Colonic mucosa (tissue), 4 donors: ENCODE measurements around the gene POLD4. TPM values are rescaled to one million over a fixed set of nuclear protein-coding genes. Genes with fewer than 3 reads are reported as not detected.
"Not testable (repeated sequence)": the region's sequence is repeated elsewhere in the genome, so short reads cannot be mapped to it uniquely, and the experiment has no call there.

Experiments
- DNase-seq: peaks from one replicate; pipeline ENCODE4 v3.0.0-alpha.2; 2020
- H3K27ac ChIP-seq: fragments of 200-600 bp; one replicate; pipeline ENCODE4 v1.8.0; 2021
- H3K27me3 ChIP-seq: fragments of 200-600 bp; one replicate; pipeline ENCODE4 v1.8.0; 2021
- H3K36me3 ChIP-seq: fragments of 200-600 bp; one replicate; pipeline ENCODE4 v1.8.0; 2021
- H3K4me1 ChIP-seq: fragments of 200-600 bp; one replicate; pipeline ENCODE4 v1.8.0; 2021; ENCODE audit warnings: mild to moderate bottlenecking
- H3K4me3 ChIP-seq: fragments of 200-600 bp; one replicate; pipeline ENCODE4 v1.8.0; 2021
- H3K9ac ChIP-seq, 2 donors: one replicate each; pipeline ENCODE4 v1.7.0; 2013; ENCODE audit warnings: control low read depth in 2 of 2, low read depth in 2 of 2, low read length in 2 of 2
- H3K9me3 ChIP-seq: fragments of 200-600 bp; one replicate; pipeline ENCODE4 v1.8.0; 2021
- intact Hi-C: fragments of 100-400 bp; cut with DNase I; formaldehyde crosslinking; loops from one replicate; pipeline ENCODE4 v1.14.1; 2022
- total RNA-seq, 2 donors: library from RNA; stranded (reverse); fragmentation: NEBNext Ultra II Directional in 1 of 2; extraction: Animal tissue kit (Norgen Biotek cat#: 25700) in 1 of 2; gene quantifications; one replicate each; pipeline ENCODE4 v1.2.1, GENCODE V29; 2021
- TF ChIP-seq, protein P1 (sequence below): fragments of 200-600 bp; IDR thresholded peaks from one replicate; pipeline ENCODE4 v1.8.0; 2022; ENCODE audit warnings: antibody characterized with exemption, mild to moderate bottlenecking
- donor health status: healthy.
- donor health status: DM: no; HTN: no; CAD: no.
- donor health status: DM: no; HTN: no; CAD: no.

POLD4 gene
- total RNA-seq, 2 donors from 2014 or later = 186 to 203 TPM

DNA sequence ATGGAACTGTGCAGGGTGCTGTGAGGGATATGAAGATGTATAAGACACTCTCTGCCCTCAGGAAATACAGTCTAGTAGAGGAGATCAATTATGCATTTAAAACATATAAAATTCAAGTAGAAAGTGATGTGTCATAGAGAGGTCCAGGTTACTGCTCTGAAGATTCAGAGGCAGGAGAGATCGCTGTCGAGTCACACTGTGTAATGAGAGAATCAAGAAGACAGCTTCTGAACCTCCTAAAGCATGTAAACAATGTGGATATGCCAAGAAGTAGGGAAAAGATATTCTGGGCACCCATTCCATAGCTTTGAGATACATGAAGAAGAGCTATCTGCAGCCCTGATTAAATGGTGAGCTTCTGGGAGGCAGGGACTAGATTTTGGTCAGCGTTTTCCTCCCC lies 33.3 kb downstream of the POLD4 start:
- Histone ChIP-seq H3K4me3 (no peak overlapping the region), H3K9ac (no peak overlapping the region), H3K36me3 (no peaks in the 10 kb centered on the region), H3K4me1 (no peaks in the 10 kb centered on the region), H3K9me3 (no peaks in the 10 kb centered on the region), H3K27ac (no peak overlapping the region), H3K27me3 (no peaks in the 10 kb centered on the region)
- DNase-seq = no peak
- intact Hi-C loops = no loop called here
- TF ChIP-seq, protein P1, sequence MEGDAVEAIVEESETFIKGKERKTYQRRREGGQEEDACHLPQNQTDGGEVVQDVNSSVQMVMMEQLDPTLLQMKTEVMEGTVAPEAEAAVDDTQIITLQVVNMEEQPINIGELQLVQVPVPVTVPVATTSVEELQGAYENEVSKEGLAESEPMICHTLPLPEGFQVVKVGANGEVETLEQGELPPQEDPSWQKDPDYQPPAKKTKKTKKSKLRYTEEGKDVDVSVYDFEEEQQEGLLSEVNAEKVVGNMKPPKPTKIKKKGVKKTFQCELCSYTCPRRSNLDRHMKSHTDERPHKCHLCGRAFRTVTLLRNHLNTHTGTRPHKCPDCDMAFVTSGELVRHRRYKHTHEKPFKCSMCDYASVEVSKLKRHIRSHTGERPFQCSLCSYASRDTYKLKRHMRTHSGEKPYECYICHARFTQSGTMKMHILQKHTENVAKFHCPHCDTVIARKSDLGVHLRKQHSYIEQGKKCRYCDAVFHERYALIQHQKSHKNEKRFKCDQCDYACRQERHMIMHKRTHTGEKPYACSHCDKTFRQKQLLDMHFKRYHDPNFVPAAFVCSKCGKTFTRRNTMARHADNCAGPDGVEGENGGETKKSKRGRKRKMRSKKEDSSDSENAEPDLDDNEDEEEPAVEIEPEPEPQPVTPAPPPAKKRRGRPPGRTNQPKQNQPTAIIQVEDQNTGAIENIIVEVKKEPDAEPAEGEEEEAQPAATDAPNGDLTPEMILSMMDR = no peak

DNA sequence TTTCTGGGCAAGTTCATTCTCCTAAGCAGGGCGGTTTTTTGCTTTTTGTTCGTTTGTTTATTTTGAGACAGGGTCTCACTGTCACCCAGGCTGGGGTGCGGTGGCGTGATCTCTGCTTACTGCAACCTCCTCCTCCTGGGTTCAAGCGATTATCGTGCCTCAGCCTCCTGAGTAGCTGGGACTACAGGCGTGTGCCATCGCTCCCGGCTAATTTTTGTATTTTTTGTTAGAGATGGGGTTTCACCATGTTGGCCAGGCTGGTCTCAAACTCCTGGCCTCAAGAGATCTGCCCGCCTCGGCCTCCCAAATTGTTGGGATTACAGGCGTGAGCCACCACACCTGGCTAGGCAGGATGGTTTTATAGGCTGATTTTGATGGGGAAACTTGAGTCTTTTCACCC lies 34.5 kb downstream of the POLD4 start:
- H3K4me3 ChIP-seq, H3K9me3 ChIP-seq, H3K27ac ChIP-seq, H3K27me3 ChIP-seq, DNase-seq, H3K4me1 ChIP-seq, H3K36me3 ChIP-seq: not testable (repeated sequence)
- intact Hi-C loops = loop anchor here (10.0 kb wide), 1 partner anchor 234 kb away; no protein-coding TSS in a partner anchor
- peak overlapping the region in 1 of 2 donors; percentile 95 for H3K9ac ChIP-seq

DNA sequence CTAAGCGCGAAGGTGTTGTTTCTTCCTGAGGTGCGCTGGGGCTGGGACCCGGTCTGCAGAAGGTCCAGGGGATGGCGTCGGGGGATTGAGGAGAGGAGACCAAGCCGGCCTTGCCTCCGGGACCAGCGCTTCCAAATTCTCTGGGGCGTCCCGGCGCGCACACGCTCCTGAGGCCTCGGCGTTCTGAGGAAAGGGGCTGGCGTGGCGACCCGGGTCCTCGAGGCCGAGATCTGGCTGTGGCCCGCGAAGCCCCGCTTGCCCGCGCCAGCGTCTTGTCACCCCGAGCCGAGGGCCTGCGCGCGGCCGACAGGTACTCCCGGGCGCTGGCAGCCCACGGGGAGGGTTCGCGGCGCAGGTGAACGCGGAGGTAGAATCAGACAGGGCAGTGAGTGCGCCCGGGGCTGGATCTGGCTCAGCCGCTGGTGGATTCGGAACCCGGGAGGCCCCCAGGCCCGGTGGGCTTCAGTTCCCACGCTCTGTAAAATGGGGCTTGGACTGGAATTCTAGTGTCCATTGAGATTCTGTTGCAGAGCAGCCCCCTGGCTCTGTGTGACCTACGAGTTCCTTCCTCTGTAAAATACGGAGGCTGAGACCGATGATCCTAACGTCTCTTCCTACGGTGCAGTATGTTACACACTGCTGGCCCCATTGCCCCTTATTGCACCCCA lies 35.3 kb downstream of the POLD4 start:
- no peaks in the 10 kb centered on the region for H3K9me3 ChIP-seq
- H3K36me3 ChIP-seq = no peaks in the 10 kb centered on the region
- peak overlapping the region; percentile 95 for H3K4me3 ChIP-seq
- no peaks in the 10 kb centered on the region for H3K27me3 ChIP-seq
- peak overlapping the region; percentile 78 for H3K27ac ChIP-seq
- DNase-seq = peak; percentile 54
- peak overlapping the region; percentile 57 to 95 for H3K9ac ChIP-seq
- TF ChIP-seq, protein P1 = peak; percentile 6
- H3K4me1 ChIP-seq = no peaks in the 10 kb centered on the region
- intact Hi-C loops = loop anchor here (2.0 to 10.0 kb wide), 2 partner anchors 55 to 233 kb away; no protein-coding TSS in a partner anchor

DNA sequence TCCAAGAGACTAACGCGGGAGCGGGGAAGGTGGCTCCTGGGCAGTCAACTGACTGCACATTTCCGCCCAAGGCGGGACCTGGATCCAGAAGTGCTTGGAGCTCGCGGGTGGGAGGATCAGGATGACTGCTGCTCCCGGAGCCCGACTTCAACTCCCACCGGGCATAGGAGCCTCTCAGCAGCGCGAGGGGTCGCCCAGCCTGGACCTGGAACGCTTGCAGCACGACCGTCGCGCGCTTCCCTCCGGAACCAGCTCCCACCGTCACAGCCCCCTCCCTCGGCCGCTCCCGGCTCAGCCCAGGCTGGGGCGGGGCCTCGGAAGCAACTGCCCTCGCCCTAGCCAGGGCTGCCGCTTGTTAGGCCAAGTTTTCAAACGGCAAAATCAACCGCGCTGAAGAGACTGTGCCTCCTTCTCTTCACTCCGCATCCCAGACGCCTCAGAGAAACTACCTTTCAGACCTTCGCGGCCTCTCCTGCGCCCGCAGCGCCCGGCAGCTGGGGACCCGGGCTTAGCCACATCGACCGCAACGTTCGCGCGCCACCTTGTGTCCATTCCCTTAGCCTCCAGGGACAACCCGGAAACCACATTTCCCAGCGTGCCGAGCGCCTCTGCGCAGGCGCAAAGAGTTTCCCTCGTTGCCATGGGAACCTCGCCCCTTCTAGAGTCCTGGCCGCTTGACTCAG lies 36.0 kb downstream of the POLD4 start:
- Histone ChIP-seq H3K4me3 (peak overlapping the region; percentile 95), H3K4me1 (no peaks in the 10 kb centered on the region), H3K27me3 (no peaks in the 10 kb centered on the region), H3K9me3 (no peaks in the 10 kb centered on the region), H3K9ac (peak overlapping the region; percentile 57 to 95), H3K27ac (peak overlapping the region; percentile 78), H3K36me3 (no peaks in the 10 kb centered on the region)
- intact Hi-C loops = loop anchor here (2.0 to 10.0 kb wide), 2 partner anchors 55 to 233 kb away; no protein-coding TSS in a partner anchor
- DNase-seq = peak; percentile 99
- TF ChIP-seq, protein P1 = peak; percentile 94

DNA sequence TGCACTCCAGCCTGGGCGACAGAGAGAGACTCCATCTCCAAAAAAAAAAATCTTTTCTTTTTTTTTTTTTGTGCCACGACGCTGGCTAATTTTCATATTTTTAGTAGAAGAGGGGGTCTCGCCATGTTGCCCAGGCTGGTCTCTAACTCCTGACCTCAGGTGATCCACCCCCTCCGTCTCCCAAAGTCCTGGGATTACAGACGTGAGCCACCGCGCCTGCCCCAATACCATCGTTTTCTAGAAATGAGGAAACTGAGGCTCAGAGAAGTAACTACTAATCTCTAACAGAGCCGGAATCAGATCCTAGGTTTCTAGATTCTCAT lies 36.5 kb downstream of the POLD4 start:
- Histone ChIP-seq H3K27me3 (no peaks in the 10 kb centered on the region), H3K36me3 (no peaks in the 10 kb centered on the region), H3K4me1 (no peaks in the 10 kb centered on the region), H3K9ac (peak overlapping the region; percentile 53 to 95), H3K4me3 (peak overlapping the region; percentile 95), H3K27ac (peak overlapping the region; percentile 78), H3K9me3 (no peaks in the 10 kb centered on the region)
- DNase-seq = no peak
- TF ChIP-seq, protein P1 = no peak
- intact Hi-C loops = loop anchor here (2.0 to 10.0 kb wide), 2 partner anchors 54 to 232 kb away; no protein-coding TSS in a partner anchor
